Stimulated activated CD8-positive, alpha-beta memory T cell treated with anti-CD3 and anti-CD28 coated beads, Interleukin-12 subunit alpha, Interleukin-12 subunit beta, amount 100 ng/mL, for 1 hour (primary cell): ENCODE data around the gene GABRR1.
"Not testable (repeated sequence)": the region's sequence is repeated elsewhere in the genome, so short reads cannot be mapped to it uniquely, and the experiment has no call there.

ENCODE experiments used
- DNase-seq: peaks from one replicate; pipeline ENCODE4 v3.0.0-alpha.2; 2020; ENCODE audit warnings: low read depth

GABRR1 gene

DNA sequence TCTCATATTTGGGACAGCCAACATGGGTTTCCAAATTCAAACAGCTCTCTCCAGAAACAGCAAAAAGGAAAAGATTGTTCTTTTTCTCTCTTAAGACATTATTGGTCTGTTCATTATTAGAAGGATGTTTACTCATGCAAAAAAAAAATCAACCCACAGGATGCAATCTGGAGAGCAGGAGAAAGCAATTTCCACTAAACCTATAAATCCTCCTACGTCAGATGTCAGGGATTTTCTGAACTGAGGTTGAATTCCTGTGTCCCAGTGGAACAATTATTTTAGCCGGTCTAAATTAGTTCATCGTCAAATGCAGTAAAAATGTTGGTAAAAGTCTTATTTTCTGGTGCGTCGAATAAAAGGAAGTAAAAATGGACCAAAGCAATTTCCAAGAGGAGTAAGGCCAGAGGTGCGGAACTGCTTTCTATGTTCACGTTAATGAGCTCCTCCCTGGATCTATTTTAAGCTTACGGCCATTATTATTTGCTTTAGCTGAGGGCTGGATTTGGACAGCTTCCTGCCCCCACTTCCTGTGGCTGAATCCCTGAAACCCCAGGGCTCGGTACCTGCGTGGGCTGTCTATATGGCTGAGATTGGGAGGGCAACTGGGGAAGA, at the start of gene GABRR1:
GABRR1 (minus strand) TSS at position 60 of the 612 bp plus-strand sequence; CDS start at position 24, 36 bp downstream.
- DNase-seq, result no peak

DNA sequence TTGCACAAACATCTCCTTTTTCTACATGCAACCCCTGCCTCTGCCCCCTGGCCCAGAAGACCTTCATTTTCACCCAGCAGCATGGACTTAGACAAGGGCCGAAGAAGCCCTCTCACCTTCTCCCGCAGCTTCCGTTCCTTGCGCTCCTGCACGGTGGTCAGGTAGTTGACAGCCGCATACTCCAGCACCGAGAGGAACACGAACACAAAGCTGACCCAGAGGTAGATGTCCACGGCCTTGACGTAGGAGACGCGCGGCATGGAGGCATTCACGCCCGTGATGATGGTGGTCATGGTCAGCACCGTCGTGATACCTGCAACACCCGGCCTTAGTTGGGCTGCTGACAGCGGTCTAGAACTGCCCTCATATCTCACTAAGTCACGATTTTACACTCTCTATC, 47.1 kb upstream of the GABRR1 start:
- no peak for DNase-seq

DNA sequence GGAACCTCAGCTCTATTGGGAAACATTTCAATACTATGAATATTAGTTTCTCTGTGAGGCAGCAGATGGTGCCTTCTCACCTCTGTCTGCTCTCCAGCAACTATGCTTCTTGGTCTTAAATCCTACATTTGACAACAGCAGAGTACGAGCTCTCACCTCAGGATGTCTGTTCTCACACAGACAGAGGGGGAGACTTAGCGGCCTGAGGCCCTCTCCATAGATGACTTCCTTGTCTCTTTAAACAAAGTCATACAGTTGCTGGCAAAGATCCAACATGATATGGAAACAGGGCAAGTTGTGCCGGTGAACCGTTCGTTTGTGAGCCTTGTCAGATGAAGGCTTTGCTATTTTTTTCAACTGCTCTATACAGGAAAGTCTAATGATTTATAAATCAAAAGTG, 43.7 kb upstream of the GABRR1 start:
- DNase-seq, result no peak

DNA sequence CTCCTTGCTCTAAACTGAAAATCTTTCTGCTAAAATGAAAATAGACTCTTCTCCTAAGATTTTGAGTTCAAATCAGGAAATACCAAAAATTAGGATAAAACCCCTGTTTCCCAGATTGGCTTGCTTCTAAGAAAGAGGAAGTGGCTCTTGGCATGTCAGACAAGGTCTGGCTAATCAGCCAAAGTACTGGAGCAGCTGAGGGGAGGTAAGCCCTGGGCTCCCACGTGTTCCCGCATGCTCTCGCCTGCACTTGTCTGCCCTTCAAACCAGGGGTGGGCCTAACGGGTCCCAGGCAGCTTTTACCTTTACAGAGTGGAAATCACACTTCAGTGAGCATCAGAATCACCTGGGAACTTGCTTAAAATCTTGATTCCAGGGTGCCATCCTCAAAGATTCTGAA, 43.2 kb upstream of the GABRR1 start:
- DNase-seq, result no peak

DNA sequence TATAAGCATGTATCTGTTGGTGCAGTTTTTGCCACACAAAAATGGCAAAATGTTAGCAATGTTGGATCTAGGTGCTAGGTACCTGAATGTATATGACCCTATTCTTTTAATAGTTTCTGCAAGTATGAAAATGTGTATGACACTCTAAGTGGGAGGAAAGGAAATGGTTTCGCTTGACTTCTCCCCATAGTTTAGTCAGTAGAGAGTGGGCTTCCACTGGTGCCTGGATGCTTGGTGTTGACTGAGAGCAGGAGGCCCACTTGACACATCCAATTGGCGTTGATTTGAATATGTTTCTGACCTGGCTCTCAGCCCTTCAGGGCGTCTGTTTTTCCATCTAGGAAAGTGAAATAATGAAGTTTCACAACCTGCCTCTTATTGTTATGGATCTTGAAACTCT, 41.8 kb upstream of the GABRR1 start:
- no peak for DNase-seq

DNA sequence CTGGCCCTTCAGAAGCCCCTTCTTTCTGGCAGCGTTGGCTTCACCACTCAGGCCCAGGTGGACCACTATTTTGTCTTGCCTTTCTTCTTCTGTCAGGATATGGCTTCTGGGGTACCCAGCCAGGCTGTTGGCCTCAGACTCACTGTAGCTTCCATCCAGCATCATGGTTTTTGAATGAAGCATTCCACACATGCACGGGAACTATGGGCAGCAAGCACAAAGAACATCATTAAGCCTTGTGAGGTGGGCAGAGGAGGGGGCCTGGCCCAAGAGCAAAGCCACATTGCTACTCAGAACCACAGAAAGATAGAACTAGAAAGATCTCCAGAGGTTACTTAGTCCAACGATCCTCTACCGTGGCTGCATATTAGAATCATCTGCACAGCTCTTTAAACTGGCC, 40.6 kb upstream of the GABRR1 start:
- no peak for DNase-seq

DNA sequence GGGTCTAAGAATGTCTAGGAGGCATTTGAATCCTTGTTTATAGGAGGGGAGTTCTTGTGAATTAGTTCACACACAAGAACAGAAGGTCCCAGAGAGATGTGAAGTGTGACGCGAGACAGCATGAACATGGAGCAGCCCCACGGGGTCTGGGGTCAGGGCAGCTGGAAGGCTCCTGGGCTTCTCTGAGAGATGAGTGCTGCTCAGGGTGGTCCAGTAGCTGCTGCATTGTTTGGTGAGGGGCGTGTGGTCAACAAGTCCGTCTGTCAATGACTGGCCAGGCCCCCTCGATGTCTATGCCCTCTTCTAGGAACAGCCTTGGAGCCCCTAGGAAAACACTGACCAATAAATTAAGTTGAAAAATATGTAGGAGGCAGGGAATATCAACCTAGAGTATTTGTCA, 40.2 kb upstream of the GABRR1 start:
- no peak for DNase-seq

DNA sequence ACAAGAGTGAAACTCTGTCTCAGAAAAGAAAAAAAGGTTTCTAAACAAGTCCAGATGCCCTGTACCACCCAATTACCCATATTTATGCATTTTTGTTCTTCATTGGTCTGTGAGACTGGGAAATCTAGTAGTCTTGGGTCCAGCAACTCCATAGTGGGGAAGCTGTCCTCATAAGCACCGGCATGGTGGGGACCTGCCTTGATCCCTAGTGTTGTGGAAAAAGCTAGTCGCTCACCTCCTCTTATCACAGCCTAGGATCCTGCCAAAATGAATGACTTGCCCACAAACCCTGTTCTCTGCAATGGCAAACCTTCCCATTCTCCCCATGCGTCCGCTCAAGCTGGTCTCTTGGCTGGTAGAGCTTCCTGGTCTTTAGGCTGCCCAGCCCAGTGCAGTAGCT, 38.3 kb upstream of the GABRR1 start:
- DNase-seq, result no peak

DNA sequence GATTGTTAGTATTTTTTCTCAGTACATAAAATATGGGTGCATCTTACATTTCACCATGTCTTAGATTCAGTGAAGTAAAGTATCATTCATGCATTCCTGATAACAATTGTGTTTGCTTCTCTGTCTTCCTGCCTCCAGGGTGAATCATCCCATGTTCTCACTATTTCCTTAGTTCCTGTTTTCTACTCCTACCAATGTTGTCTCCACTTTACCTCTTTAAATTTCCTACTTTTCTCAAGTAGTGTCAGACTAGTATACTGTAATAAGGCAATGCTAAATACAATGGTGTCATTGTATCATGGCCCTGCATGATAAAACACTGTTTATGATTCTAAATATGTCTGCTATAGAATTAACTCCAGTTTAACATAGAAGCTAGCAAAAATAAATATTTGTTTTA, 37.4 kb upstream of the GABRR1 start:
- no peak for DNase-seq

DNA sequence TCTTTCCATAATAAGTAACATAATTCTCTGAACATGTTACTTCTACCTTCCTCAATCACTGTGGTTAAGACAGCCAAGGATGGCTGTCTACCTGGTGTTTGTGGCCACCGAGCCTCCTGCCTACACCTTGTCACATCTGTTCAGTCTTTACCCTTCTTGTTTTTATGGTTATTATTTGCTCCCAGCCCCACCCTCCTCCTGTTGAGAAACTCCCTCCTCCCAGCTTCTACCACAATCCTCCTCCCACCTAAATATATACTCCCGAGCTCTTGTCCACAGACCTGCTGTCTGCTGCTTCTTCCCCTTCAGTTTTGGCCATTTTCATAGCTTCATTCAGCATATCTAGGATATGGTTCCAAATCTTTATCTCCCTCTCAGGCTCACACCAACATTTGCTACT, 35.7 kb upstream of the GABRR1 start:
- no peak for DNase-seq

DNA sequence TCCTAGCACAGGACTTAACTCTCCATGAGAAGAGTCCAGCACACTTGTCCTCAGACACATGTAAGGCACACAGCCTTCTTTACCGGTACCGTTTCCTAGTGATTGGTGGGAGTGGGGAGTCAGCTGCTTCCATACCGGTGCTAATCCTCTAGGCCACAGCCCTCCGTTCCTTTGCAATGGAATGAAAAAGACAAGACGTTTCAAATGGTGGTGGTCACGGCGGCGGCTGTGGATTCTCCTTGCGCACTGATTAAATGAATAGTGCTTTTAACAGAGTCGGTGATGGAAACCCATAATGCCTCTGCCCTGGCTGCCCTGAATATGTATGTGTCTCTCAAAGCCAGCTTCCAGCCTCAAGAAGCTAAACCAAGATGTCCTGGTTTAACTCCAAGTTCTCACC, 34.8 kb upstream of the GABRR1 start:
- no peak for DNase-seq

DNA sequence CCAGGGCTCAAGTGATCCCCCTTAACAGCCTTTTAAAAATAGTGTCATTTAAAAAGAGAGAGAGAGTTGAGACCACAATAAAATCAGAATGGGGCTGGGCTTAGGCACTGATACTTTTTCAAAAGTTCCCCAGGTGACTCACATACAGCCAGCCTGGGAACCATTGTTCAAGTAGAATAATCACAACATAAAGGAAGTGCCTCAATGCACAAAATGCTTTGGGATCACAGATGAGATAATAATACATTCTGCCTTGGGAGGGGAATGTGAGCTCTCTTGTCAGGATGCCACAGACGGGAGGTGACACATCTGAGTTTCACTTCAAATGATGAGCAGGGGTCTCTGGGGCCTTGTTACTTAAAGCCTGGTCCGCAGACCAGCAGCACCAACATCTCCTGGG, 34.0 kb upstream of the GABRR1 start:
- no peak for DNase-seq

DNA sequence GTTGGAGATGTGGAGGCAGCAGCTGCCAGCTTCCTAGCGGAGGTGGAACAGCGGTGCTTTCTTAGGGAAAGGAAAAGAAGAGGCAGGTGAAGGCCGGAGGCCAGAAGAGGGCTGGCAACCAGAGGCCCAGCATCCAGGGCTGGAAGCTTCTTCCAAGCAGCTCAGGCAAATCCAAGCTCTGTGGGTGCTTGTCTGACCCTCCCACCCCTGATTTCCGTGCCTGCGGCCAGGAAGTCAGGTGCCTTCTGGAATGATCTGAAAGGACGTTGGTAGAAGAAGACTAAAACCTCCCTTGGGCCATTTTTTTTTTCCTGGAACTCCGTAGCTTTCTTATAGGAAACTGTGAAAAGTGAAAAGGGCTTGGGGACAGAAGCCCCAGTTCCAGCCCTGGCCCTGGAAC, 33.1 kb upstream of the GABRR1 start:
- DNase-seq, result no peak

DNA sequence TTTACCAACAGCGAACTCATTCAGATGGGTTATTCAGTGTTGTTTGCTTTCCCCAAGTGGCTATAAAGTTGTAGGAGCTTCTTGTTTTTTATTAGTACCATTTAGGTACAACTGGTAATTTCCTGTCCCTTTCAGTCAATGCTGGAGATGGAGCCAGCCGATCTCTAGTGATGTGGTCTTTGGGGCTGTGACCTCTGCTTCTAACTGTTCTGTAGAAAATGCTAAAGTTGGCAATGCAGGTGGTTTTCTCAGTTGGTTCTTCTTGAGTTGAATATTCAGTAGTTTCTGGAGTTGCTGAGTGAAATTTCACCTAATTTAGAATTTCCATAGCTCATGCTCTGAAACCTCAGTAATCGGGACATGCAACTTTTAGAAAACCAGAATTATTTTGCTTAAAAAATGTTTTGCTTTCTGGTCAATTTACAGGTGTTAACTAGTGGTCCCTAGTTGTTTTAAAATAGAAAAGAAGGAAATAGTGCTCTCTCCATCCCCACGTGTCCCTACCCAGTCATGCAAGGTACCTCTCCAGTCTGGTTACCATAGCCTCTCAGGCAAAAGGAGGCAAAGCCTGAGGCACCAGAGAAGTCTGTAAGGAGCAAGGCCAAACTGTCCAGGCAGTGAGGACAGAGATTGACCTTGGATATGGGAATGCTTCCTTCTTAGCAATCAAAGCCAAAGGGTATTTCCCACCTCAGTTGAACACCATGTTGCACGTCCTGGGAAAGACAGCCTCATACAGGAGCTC, 27.3 kb upstream of the GABRR1 start:
- no peak for DNase-seq

DNA sequence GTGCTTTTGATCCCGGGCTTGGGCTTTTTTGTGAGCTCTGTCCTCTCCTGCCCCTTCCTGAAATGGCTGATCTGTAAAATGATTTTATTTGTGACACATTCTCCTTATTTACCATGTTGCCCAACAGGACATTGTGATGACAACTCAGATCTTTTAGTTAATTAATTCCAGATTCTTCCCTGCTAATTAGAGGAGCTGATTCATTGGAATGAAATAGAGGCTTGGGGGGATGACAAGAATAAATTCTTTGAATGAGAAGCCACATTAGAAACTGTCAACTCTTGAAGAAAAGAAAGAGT, 26.1 kb upstream of the GABRR1 start:
- DNase-seq, result no peak

DNA sequence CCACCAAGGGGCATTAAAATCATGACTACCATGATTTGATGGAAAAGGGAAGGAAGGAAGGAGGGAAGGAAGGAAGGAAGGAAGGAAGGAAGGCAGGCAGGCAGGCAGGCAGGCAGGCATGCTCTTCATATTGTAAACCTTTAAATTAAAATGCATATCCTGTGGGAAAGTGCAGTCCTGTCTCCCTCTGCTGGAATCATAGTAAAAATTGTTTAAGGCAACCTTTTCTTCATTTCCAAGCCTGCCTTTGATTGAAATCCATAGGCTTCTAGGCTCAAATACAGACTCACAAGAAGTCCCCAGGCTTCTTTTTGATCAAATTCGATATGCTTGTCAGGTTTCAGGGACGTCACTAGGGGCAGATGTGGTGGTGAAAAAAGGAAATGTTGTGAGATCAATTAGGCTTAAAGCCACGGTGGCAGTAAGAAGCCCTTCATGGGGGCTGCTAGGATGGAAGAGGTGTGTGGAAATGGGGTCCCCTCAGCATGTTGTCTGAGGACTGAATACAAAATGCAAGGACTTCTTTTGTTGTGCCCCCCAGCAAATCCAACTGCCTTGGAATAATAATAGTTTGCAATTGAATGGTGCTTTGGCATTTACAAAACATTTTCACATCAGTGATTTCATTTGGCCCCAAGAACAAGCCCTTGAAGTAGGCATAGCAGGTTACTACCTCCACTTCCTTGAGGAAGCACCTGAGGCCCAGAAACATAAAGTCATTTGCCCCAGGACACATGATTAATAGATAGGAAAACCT, 25.6 kb upstream of the GABRR1 start:
- no peak for DNase-seq

DNA sequence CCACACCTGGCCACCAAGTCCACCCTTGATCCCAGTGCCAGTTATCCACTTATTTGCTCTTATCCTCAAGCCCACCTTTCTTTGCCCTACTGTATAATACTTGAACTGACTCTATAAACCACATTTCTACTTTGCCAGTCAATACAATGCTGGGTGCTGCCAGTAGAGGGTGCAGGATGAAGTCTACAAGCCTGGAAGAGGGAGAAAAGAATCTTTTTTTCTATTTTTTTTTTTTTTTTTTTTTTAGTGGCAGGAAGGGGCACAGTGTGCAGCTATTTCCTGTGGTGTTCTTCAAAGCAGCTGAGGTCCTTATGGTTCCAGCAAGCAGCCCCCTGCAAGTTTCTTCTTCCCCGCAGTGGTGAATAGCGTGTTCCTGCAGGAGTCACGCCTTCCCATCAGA, 22.2 kb upstream of the GABRR1 start:
- DNase-seq, result no peak

DNA sequence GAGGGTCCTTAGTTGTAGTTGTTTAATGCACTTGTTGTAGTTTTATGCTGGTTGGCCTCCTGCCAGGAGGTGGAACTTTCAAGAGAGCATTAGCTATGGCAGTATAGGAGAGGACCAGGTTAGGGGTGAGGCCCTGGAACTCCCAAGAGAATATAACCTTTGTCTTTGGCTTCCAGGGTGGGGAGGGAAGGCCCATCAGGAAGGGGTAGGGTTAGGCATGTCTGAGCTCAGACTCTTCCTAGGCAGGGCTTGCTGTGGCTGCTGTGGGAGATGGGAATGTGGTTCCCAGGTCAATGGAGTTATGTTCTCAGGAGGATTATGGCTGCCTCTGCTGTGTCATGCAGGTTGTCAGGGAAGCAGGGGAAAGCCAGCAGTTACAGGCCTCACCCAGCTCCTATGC, 20.0 kb upstream of the GABRR1 start:
- no peak for DNase-seq

DNA sequence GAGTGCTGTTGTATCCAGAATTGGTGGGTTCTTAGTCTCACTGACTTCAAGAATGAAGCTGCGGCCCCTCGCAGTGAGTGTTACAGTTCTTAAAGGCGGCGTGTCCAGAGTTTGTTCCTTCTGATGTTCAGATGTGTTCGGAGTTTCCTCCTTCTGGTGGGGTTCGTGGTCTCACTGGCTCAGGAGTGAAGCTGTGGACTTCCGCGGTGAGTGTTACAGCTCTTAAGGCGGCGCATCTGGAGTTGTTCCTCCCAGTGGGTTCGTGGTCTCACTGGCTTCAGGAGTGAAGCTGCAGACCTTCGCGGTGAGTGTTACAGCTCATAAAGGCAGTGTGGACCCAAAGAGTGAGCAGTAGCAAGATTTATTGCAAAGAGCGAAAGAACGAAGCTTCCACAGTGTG, 16.4 kb upstream of the GABRR1 start:
- DNase-seq, result not testable (repeated sequence)

DNA sequence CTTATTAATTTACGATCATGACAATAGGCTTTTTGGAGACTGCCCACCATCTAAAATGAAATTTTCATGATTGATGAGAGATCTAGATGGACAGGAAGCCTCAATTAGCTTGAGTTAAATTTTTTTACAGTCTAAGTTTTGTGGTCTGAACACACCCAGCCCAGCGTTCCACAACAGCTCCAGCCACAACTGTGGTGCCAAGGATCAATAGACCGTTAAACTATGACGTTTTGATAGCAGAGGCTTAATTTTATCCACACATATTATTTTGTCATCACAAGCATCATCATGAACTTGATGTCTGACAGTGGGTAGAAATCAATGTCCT, 5.5 kb upstream of the GABRR1 start:
- DNase-seq, result no peak

DNA sequence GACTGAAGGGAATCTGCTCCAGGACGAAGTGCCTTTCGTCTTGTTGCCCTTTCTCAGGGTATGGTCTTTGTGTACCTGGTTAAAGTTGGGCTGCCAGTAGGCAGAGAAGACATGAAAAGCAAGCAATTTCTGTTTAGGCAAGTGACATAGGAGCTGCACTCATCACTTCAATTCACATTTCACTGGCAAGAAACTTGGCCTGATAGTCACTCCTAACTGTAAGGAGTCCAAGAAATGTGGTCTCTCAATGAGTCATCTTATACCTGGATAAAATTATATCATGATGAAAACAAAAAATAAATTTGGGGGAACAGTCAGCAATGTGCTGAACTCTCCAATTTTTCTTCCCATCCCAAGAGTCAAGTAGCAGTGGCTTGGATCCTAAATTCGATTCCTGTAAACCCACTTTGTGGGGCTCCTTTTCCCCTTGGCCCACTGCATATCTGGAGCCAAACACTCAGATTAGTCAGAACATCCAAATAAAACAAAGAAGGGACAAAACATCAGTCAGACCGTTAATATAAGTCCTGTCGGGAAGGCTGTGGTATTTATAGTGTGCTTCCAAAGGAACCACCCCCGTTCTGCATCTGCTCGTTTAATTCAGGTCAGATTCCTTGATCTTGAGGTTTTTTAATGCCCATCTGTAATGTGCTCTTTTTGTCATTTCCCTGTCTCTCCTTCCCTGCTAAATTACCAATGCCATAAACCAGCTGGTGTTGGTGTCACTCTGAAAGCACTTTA, 5.0 kb upstream of the GABRR1 start:
- DNase-seq, result no peak

DNA sequence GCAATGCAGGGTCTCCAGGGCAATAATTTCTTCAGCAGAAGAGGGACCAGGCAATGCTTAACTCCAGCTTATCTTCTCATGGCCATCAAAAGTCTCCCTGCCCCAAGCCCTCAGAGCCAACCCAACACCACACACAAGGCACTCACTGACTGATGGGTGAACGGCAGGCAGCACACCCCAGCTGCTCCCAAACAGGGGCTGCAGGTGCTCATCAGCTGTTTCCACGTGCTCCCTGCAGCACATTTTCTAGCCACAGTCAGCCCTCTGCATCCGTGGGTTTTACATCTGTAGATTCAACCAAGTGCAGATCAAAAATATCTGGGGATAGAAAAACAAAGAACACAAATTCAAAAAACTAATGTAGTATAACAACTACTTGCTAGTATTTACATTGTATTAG, 4.0 kb upstream of the GABRR1 start:
- DNase-seq, result no peak

DNA sequence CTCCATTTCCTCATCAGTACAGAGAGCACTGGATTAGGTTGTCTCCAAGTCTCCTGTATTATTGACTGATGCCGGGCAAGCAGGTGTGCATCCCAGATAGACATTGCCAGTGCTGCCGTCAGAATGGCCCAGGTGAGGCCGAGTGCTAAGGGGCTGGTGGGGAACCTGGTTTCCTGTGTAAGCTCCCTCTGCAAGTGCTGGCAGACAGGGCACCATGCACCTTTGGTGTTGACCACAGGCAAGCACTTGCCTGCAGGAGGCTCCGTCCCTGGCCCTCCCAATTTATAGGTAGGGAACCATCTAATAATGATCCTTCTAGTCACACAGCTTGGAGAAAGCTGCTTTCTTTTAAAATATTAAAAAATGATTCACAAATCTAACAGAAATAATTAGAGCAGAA, 747 bp downstream of the GABRR1 start:
- DNase-seq, result no peak
